GM21825 (cell line): Measurements from ENCODE around the gene TNFAIP8L2.
A peak's percentile ranks its signal among the peaks of the same experiment; 100 is the strongest.

Experiments
- ATAC-seq: cut with Tn5 transposase; IDR thresholded peaks from one replicate; pipeline ENCODE4 v1.9.1; 2021; ENCODE audit warnings: mild to moderate bottlenecking, moderate library complexity; ENCODE audit not compliant: unreplicated experiment

Gene TNFAIP8L2

DNA sequence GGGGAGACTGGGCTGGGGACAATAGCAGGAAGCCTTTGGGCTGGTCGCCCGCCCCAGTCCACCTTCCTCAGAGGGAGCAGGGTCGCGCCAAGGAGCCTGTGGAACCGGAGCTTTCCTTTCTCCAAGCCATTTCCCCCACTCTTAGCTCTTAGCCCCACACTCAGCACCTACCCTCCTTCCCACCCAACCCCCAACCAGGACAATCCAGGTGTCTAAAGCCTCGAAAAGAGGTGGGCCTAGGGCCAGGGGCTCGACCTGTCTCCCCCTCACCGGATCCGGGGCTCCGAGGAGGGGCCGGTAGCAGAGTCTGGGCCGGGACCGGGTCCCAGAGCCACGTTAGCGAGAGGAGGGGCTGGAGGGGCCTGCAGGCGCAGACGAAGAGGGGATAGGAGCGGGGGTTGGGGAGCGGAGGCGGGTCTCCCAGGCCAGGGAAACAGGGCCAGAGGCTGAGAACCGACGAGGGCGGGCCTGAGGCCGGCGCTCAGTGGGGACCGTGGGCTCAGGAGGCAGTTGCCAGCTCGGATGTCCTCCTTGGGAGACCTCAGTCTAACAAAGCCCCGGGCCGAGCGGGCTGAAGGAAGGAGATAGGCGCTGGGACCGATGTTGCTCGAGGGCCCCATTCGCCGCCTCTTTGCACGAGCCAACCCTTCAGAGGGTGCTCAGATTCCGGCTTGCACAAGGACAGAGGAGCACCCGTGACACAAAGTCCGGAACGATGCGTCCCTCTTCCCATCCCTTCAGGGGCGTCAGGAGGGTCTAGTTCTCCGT lies 11.0 kb upstream of the TNFAIP8L2 start:
- no peak for ATAC-seq

DNA sequence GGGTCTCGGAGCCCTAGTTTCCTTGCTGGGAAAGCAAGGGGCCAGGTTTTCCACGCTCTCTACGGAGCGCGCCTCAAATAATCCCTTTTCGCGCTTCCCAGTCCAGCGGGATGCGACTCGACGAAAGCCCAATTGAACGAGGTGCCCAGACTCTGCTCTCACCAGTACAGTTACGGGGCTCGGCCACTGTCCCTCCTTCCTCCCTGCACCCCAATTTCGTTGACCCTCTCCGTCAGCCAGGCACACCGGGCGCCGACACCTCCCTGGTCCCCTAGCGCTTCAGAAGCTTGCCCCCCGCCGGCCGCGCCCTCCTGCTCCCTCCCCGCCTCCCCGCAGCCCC lies 10.4 kb upstream of the TNFAIP8L2 start:
- no peak for ATAC-seq

DNA sequence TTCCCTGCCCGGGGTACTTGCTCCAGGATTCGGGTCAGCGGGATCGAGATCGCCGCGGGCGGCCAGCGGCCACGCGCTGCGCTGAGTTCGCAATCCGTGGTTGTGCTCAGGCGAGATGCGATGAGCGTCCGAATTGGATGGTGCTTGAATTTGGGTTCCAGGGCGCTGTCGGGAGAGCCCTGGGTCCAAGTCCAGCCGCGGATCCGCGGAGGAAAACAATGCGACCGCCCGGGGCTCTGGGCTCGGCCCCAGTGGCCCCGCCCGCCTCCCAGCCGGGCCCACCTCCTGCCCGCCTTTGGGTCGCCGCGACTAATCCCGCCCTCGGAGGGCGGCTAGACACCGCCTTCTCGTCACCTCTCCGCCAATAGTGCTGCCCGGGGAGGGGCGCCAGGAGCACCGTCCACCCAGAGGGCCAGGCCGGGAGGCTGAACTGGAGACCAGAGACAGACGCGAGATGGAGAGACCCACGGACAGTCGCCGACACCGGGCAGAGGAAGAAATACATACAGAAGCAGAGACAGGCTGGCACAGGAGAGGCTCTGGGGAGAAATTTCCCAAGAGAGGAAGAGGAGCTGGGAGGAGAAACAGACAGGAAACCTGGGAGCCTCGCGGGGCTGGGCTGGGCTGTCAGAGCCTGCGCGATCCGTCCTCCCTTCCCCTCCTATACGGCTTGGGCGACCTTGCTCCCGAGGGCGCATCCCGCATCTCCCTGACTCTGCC lies 9.9 kb upstream of the TNFAIP8L2 start, which contains the start of gene SEMA6C:
Gene SEMA6C, minus strand, starts transcription at position 220 of the 720 bp plus-strand sequence. CDS start 4,010 bp downstream, outside the sequence.
- ATAC-seq, result peak; percentile 97

DNA sequence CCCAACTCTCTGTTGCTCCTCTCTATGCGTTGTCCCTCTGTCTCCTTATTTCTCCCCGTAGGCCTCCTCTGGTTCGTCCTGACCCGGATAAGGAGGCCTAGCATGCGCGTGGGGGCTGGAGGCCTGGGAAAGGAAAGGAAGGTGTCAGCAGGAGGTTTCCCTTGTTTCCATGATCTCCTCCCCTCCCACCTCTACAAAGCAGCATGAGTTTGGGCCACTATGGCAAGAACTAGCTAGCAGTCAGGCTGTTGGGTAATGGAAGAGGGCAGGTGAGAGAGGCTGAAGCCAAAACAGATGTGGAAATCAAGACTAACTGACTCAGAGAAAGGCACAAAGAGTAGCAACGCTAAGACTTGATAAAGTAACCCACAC lies 9.3 kb upstream of the TNFAIP8L2 start:
- no peak for ATAC-seq

DNA sequence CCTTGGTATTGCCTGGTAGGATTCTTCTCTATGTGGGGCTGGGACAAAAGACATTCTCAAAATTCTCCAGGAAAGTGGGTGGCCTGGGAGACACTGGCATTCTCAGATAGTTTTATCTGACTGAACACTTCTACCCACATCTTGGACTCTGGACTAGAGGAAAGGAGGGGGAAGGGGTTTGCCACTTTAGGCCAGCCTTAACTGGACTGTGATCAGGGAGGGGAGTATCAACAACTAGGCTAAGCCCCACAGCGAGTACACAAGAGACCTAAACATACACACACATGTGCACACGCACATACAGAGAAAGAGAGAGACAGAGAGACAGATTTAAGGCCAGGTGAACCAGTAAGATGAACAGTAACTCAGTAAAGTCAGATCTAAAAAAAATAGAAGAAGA lies 8.8 kb upstream of the TNFAIP8L2 start:
- ATAC-seq, result no peak

DNA sequence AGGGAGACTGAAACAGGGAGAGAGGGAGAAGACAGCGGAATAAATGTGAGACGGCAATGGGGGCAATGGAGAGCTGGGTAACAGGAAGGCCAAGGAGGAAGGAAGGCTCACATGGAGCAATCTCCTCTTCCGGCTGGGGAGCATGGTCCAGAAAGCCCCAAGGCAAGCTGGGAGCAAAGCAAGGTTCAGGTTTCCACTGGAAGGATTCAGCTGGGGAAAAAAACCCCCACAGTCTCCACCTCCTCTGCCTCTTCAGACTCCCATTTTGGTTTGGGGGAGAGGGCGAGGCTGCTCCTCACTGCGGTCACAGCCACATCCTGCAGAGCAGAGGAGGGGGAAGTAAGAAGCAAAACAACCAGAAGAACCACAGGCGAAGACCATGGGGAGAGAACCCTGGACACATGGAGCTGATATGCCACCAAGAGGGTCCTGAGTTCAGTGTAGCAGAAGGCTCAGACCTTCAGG lies 650 bp downstream of the TNFAIP8L2 start:
- peak; percentile 41 for ATAC-seq

DNA sequence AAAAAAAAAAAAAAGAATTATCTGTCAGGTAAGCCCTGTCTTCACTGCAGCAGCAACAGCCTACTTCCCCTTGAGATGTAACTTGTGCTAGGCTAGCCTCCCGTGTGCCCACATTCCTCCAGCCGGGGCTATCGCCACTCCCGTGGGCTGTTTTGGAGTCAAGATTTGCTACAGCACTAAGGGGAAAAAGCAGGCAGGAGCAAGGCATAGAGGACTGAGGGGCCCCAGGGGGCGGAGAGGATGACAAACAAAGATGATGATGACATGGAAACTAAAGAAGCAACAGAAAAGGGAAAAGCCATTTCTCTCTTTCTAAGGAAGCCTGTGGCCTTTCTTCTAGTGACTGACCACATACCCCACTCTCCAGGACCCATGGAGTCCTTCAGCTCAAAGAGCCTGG lies 1.9 kb downstream of the TNFAIP8L2 start:
- no peak for ATAC-seq

DNA sequence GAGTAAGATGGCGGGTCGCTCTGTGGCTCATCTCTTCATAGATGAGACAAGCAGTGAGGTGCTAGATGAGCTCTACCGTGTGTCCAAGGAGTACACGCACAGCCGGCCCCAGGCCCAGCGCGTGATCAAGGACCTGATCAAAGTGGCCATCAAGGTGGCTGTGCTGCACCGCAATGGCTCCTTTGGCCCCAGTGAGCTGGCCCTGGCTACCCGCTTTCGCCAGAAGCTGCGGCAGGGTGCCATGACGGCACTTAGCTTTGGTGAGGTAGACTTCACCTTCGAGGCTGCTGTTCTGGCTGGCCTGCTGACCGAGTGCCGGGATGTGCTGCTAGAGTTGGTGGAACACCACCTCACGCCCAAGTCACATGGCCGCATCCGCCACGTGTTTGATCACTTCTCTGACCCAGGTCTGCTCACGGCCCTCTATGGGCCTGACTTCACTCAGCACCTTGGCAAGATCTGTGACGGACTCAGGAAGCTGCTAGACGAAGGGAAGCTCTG lies 2.4 kb downstream of the TNFAIP8L2 start:
- ATAC-seq, result no peak

DNA sequence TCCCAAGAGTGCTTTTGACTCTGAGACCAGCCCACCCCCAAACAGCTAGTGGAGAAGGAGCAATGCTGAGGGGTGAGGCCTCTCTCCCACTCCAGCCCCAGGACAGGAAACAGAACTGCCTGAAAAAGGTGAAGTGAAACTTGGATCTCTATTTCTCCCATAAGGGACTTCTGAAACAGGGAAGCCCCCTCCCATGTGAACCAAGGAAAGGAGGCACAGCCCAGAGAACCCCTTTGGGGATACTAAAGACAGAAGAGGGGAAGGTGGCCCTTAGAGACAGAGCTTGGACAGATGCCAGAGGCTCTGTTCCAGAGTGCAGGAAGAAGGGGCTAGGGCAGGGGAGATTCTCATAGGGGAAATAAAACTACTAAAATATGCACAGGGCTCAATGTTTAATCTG lies 2.9 kb downstream of the TNFAIP8L2 start:
- ATAC-seq, result no peak

DNA sequence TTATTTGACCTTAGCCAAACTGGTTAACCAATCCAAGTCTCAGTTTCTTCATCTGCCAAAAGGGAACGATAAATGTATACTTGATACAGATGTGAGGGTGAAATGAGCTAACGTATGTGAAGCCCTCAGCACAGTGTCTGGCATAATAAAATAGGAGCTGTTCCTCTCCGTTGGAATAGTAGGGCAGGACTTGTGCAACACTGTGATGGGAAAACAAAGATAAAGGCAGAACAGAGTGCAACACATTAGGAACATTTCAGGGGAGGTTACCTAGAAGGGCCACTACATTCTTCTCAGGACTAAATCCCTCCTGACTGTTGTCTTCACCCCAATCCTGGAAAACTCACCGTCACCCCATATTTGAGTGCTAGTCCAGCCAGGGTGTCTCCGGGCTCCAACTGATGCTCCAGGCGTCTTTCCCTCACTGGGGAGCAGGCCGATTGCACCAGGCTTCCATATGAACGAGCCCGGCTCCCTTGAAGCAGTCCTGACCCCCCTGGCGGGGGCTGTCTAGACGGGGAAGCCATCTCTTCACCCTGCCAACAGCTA lies 8.4 kb downstream of the TNFAIP8L2 start:
- no peak for ATAC-seq

DNA sequence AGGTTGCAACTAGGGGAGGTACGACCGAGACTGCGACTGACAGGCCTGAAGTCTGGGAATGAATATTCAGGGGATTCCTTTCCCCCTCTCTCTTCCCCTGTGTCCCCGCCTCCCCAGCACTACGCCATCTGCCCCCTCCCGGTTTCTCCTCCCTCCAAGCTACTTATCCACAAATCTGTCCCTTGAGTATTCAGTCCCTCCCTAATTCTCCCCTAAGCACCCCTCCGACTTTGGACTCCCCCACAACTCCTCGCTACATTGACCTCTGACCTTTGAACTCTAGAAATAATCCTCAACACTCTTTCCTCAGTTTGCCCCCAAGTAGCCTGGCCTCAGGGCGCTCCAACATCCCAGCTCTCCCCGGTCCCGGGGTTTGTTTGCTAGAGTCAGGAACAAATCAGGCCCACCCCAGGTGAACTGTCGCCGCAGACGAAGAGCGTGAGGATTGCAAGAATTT lies 8.9 kb downstream of the TNFAIP8L2 start:
- ATAC-seq, result no peak

DNA sequence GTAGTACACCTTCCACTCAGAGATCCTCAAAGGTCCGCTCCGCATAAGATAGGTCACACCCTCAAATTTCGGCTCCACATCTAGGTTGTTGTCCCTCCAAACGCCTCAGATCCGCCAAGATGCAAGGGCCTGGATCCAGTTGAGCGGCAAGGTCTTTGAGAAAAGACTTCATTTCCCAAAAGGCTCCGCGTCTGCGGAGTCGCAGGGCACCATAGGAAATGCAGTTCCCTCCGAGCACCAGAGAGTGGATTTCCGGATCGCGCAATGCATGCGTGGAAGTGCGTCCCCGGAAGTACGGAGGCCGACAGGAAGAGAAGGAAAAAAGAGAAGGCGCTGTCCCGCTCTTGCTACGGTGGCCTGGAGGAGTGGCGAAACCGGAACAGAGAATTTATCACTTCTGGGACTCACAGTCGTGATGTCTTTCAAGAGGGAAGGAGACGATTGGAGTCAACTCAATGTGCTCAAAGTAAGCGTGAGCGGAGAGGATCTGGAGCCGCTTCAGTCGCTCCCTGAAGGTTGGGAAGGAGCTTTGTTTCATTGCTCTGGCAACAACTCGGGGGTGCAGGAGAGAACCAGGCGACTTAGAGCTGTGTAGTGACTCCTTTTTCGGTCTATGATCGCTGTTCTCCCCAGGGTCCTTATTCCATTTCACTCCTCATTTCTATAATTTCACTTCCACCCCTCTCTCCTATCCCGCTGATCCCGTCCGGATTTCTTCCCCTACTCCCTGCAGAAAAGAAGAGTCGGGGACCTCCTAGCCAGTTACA lies 9.5 kb downstream of the TNFAIP8L2 start, which contains the start of the genes LYSMD1 and SCNM1:
Gene LYSMD1, minus strand, starts transcription at position 165 of the 767 bp plus-strand sequence. CDS start 644 bp downstream, outside the sequence.
Gene SCNM1, plus strand, starts transcription at position 407 of the 767 bp plus-strand sequence. Its CDS starts 9 bp downstream, at position 416.
- ATAC-seq, result peak; percentile 84

DNA sequence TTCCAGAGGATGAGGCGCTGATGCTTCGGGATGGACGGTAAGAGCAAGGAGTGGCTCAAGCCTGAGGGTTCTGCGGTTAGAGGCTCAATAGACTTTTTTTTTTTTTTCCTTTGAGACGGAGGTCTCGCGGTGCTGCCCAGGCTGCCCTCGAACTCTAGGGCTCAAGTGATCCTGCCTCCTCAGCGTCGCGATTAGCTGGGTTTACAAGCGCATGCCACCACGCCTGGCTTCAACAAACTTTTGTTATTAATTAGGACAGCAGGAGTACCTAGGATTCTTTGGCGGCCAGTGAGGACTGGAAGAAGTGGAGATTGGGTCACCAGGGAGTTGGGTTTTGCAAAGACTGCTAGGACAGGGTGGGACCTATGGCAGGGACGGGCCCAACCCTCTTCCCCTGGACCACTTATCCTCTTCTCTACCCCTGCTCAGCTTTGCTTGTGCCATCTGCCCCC lies 10.1 kb downstream of the TNFAIP8L2 start:
- ATAC-seq, result no peak

DNA sequence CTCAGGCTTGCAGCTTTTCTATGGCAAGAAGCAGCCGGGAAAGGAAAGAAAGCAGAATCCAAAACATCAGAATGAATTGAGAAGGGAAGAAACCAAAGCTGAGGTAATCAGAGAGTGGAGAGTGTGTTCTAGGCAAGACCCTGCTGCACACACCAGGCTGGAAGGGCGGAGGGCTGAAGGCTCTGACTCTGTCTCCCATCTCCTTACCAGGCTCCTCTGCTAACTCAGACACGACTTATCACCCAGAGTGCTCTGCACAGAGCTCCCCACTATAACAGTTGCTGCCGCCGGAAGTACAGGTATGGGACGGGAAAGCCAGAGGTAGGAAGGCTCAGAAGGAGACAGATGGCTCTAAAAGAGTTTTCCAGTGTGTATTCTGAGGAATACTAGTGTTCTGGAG lies 10.7 kb downstream of the TNFAIP8L2 start:
- no peak for ATAC-seq

DNA sequence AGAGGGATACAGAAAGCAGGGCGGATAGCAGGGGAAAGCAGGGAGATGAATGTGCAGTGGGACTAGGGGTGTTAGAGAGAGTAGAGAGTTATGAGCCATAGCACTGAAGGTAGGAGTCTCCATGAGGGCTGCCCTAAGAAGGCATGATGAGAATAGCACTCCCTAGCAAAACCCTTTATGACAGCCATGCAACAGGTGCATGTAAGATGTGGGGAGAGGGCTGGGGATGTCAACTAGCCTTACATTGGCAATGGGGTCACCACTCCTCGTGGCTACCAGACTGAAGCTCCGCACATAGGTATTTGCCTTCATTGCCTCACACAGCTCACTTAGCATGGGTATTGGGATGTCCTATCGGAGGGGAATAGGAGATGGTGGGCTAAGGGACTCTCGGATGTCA lies 14.7 kb downstream of the TNFAIP8L2 start:
- ATAC-seq, result no peak

DNA sequence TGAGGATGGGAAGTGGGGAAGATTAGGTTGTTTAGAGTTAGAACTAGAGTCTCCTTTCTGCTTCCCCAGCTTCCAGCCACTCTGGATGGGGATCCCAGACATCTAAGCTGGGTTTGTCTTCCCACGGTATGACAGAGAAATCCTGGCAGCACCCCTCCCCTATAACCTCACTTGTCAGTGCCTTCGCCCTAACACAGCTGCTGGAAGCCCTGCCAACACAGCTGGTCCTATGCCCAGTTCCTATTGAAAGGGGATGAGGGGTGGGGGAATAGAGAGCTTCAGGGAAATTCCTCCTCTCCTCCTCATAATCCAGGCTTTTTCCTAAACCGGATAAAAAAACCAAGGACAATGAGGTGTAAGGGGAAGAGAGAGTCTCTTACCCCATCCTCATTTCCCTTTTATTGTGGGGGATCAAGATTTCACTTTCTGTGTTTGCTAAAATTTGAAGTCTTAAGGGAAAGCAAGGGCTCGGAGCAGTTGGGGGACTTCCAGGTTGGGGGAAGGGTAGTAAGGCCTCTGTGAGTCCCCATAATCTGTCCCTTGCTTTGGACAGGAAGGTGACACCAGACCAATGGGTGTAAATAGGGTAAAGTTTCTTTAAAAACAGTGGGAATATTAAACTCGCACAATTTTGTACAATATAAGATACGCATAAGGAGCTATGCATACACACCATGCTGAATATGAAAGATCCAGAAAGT lies 18.7 kb downstream of the TNFAIP8L2 start:
- no peak for ATAC-seq

DNA sequence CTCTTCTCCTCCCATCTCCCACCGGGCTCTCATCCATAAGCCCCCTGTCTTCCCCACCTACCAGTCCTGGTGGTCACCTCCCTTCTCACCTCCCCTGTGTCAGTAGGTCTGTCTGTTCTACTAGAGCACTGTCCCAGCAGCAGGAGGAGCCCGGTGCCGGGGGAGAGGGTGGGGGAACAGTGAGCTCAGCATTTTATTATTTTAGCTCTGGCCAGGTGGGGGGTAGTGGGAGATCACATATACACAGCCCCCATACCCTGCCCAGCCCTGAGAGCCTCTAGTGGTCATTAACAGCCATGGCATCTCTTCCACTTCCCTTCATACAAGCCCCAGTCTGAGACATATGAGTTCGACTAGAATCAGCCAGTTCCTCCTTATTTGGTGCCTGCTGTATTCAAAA lies 19.4 kb downstream of the TNFAIP8L2 start, which contains the start of gene TMOD4:
Gene TMOD4, minus strand, starts transcription at position 119 of the 400 bp plus-strand sequence. CDS start 1,106 bp downstream, outside the sequence.
- no peak for ATAC-seq

DNA sequence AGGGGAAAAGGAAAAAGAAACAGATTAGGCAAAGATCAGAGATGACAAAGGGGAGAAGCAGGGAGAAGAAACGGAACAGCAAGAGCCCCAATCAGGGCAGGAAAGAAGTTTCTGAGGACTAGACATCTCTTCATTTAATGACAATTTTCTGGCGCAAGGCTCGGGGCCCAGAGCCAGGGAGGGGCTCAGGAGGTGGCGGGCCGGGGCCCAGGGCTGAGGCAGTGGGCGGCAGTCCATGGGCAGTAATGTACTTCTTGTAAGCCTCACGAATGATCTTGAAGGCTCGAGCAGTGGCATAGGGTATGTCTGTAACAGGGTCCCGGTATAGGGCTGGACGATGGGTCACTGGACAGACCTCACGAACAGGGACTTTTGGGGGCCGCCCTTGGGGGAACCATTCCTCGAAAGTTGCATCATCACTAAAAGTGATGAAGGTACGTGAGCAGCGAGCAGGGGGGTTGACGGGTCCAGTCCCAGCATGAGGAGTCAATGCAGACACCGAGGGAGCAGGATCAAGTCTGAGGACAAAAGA lies 20.1 kb downstream of the TNFAIP8L2 start:
- no peak for ATAC-seq

DNA sequence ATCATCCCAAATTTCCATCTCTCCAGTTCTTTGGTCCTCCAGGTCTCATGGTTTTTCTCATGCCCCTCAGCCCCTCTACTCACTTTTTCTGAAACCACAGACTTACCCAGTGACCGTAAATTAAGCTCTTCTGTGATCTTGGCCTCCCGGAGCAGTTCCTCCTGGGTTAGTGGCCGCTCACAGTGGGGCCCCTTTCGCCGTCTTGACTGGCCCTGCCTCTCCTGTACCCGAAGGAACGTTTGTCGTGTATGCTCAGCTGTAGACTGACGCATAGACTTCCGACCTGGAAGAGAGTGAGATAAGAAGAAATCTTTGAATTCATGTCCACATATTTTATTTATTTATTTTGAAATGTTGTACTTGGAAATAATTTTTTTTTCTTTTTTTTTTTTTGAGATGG lies 27.8 kb downstream of the TNFAIP8L2 start:
- ATAC-seq, result no peak

DNA sequence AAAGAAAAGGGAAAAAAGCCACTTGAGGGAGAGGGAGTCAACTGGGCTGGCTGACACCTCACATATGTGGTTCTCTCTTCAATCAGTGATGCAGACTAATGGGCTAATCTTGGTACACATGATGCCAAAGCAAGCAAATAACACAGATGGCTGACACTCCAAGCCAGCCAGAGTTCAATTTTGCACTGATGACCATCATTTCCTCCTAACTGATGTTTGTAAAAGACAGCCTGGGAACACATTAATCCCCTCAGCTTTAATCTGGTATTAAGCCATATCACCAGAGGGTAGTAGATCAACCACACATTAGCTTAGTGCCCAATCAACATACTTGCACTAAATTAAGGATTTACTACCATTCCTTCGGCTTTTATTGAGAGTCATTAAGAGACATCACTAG lies 30.8 kb downstream of the TNFAIP8L2 start:
- no peak for ATAC-seq
